ENCODE data around the gene CAV3. TPM values are rescaled to one million over a fixed set of nuclear protein-coding genes. Genes with fewer than 3 reads are reported as not detected.

The CAV3 gene
- total RNA-seq, 2 donors from 2014 or later, result not detected

GRCh38 chr3:8727605-8728512, 5.7 kb upstream of the CAV3 start:
- Mint-ChIP-seq H3K27ac (no peak overlapping the region), H3K4me3 (no peak overlapping the region), H3K9me3 (no peaks in the 10 kb centered on the region), H3K4me1 (no peaks in the 10 kb centered on the region), H3K36me3 (ENCODE audit: low read depth) (no peaks in the 10 kb centered on the region), H3K27me3 (peaks cover 18% of the 10 kb centered on the region)
- no peak for ATAC-seq (replicated peaks)

DNA sequence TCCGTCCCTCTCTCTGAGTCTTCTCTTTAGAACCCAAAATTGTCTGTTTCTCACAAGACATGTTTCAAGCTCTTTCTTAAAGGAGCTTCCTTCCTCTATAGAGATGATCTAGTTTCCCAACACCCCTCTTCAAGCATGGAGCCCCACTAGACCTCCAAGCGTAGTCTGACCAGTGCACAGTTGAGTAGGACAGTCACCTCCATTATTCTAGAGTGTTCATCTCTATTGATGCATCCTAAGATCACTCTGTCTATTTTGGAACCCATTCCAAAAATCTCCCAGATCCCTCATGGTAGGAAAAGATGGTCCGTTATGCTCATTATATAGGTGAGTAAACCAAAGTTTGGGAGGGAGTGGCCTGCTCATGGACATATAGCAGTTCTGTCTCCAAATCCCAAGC, 4.1 kb upstream of the CAV3 start:
- H3K27ac Mint-ChIP-seq, result no peak overlapping the region
- no peak for ATAC-seq (replicated peaks)
- no peaks in the 10 kb centered on the region for H3K9me3 Mint-ChIP-seq
- H3K4me3 Mint-ChIP-seq, result no peak overlapping the region
- H3K27me3 Mint-ChIP-seq, result peaks cover 18% of the 10 kb centered on the region
- no peaks in the 10 kb centered on the region for H3K36me3 Mint-ChIP-seq (ENCODE audit: low read depth)
- no peaks in the 10 kb centered on the region for H3K4me1 Mint-ChIP-seq

DNA sequence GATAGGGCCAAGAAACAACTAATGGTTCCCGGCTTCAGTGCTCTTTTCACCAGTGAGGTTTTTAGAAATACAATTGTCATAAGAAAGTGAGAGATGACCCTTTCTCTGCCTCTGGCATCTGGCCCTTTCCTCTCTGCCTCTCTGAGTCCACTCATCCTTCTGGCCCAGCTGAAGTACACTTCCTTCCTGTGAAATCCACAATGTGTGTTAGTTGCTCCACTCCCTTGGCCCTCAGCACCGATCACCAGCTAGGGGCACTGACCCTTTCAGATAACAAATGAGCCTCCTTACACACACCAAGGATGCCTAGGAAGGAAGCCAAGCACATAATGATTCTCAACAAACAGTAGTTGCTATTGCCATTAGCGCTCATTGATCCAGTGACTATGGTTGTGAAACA, 2.9 kb upstream of the CAV3 start:
- Mint-ChIP-seq H3K36me3 (ENCODE audit: low read depth) (no peaks in the 10 kb centered on the region), H3K4me1 (no peaks in the 10 kb centered on the region), H3K27ac (no peak overlapping the region), H3K9me3 (no peaks in the 10 kb centered on the region), H3K4me3 (no peak overlapping the region), H3K27me3 (peaks cover 18% of the 10 kb centered on the region)
- ATAC-seq (replicated peaks), result no peak

DNA sequence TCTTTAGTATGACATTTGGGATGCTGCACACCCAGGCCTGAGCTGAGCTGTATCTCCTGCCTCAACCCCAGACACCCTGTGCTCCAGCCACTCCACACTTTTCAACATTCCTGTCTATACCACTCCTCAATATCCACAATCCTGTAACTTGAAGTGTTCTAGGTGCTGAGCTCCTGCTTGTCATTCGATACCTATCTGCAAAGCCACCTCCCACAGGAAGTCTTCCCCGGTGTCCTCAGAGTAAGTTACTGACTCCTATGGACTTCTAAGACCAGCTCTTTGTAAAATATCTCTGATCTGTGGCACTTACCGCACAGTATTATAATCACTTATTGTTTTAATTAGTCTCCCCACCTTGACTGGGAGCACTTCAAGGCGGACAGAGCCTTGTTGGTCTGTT, 1.2 kb upstream of the CAV3 start:
- no peak overlapping the region for H3K4me3 Mint-ChIP-seq

GRCh38 chr3:8734137-8734878, 706 bp downstream of the CAV3 start:
- Mint-ChIP-seq H3K27me3 (peaks cover 17% of the 10 kb centered on the region), H3K27ac (no peak overlapping the region), H3K36me3 (ENCODE audit: low read depth) (no peaks in the 10 kb centered on the region), H3K9me3 (no peaks in the 10 kb centered on the region), H3K4me3 (no peak overlapping the region), H3K4me1 (no peaks in the 10 kb centered on the region)
- ATAC-seq (replicated peaks), result no peak

More for the DNA sequence above, 1.2 kb upstream of the CAV3 start:
- no peaks in the 10 kb centered on the region for H3K36me3 Mint-ChIP-seq (ENCODE audit: low read depth)
- H3K27me3 Mint-ChIP-seq, result peaks cover 18% of the 10 kb centered on the region
- H3K27ac Mint-ChIP-seq, result no peak overlapping the region
- no peak for ATAC-seq (replicated peaks)
- H3K4me1 Mint-ChIP-seq, result no peaks in the 10 kb centered on the region
- no peaks in the 10 kb centered on the region for H3K9me3 Mint-ChIP-seq

DNA sequence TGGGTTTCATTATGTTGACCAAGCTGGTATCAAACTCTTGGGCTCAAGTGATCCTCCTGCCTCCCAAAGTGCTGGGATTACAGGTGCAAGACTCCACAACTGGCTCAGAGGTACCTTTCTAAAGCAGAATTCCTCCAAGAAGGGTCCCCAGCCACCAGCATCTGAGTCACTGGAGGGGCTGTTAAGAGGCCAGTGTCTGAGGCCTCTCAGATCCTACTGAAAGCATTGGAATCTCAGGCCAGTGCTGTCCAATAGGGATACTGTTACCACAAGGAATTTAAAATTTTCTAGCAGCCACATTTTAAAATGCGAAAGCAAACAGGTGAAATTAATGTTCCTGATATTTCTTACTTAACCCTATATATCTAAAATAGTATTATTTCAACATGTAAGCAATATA, 1.3 kb downstream of the CAV3 start:
- Mint-ChIP-seq H3K27ac (no peak overlapping the region), H3K27me3 (peaks cover 15% of the 10 kb centered on the region), H3K4me3 (no peak overlapping the region), H3K9me3 (no peaks in the 10 kb centered on the region), H3K36me3 (ENCODE audit: low read depth) (no peaks in the 10 kb centered on the region), H3K4me1 (no peaks in the 10 kb centered on the region)
- ATAC-seq (replicated peaks), result no peak

GRCh38 chr3:8736436-8736835, 2.8 kb downstream of the CAV3 start:
- ATAC-seq (replicated peaks), result no peak
- H3K4me1 Mint-ChIP-seq, result no peaks in the 10 kb centered on the region
- H3K27me3 Mint-ChIP-seq, result peaks cover 13% of the 10 kb centered on the region
- H3K27ac Mint-ChIP-seq, result no peak overlapping the region
- H3K9me3 Mint-ChIP-seq, result no peaks in the 10 kb centered on the region
- H3K4me3 Mint-ChIP-seq, result no peak overlapping the region
- no peaks in the 10 kb centered on the region for H3K36me3 Mint-ChIP-seq (ENCODE audit: low read depth)

GRCh38 chr3:8737301-8737700, 3.7 kb downstream of the CAV3 start:
- no peak for ATAC-seq (replicated peaks)
- Mint-ChIP-seq H3K27ac (no peak overlapping the region), H3K27me3 (peaks cover 18% of the 10 kb centered on the region)

GRCh38 chr3:8737823-8738222, 4.2 kb downstream of the CAV3 start:
- no peak overlapping the region for H3K27ac Mint-ChIP-seq
- H3K4me1 Mint-ChIP-seq, result no peaks in the 10 kb centered on the region
- H3K36me3 Mint-ChIP-seq (ENCODE audit: low read depth), result no peaks in the 10 kb centered on the region
- no peak for ATAC-seq (replicated peaks)
- H3K27me3 Mint-ChIP-seq, result peaks cover 14% of the 10 kb centered on the region
- H3K9me3 Mint-ChIP-seq, result no peaks in the 10 kb centered on the region
- no peak overlapping the region for H3K4me3 Mint-ChIP-seq

More at GRCh38 chr3:8737301-8737700, 3.7 kb downstream of the CAV3 start:
- H3K4me1 Mint-ChIP-seq, result no peaks in the 10 kb centered on the region
- no peak overlapping the region for H3K4me3 Mint-ChIP-seq
- H3K36me3 Mint-ChIP-seq (ENCODE audit: low read depth), result no peaks in the 10 kb centered on the region
- no peaks in the 10 kb centered on the region for H3K9me3 Mint-ChIP-seq

- Mint-ChIP-seq H3K36me3 (ENCODE audit: low read depth) (no peaks in the 10 kb centered on the region), H3K9me3 (no peaks in the 10 kb centered on the region), H3K27me3 (peaks cover 14% of the 10 kb centered on the region), H3K27ac (no peak overlapping the region), H3K4me3 (no peak overlapping the region), H3K4me1 (no peaks in the 10 kb centered on the region)
- ATAC-seq (replicated peaks), result no peak
Observed at GRCh38 chr3:8738639-8739038, 5.0 kb downstream of the CAV3 start.

DNA sequence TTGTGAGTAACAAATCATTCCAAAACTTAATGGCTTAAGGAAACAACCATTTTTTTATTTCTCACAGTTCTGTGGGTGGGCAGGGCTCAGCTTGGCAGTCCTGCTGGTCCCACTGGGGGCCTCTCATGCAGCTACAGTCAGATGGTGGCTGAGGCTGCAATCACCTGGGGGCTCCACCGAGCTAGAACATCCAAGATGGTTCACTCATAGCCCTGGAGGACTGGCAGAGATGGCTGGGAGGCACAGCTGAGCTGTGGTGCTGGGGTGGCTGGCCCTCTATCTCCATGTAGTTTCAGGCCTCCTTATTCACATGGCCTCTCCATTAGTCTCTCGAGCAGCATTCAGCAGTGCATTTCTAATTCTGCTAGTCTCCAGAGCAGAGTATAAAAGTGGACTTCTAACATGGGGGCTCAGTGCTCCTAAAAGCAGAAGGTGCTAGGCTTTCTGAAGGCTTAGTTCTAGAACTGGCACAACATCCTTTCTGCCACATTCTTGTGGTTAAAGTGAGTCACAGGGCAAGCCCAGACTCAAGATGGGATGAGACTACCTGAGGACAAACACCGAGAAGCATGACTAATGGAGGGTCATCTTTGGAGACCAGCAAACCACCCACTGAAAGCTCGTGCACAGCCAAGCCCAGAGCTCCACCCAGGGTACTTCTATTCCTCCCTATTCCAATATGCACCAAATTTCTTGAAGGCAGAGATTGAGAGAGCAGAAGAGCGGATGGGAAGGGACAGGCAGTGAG, 6.3 kb downstream of the CAV3 start:
- no peaks in the 10 kb centered on the region for H3K9me3 Mint-ChIP-seq
- no peaks in the 10 kb centered on the region for H3K4me1 Mint-ChIP-seq
- ATAC-seq (replicated peaks), result peak; percentile 86
- no peaks in the 10 kb centered on the region for H3K36me3 Mint-ChIP-seq (ENCODE audit: low read depth)
- H3K27me3 Mint-ChIP-seq, result peaks cover 14% of the 10 kb centered on the region
- no peak overlapping the region for H3K27ac Mint-ChIP-seq
- H3K4me3 Mint-ChIP-seq, result no peak overlapping the region

DNA sequence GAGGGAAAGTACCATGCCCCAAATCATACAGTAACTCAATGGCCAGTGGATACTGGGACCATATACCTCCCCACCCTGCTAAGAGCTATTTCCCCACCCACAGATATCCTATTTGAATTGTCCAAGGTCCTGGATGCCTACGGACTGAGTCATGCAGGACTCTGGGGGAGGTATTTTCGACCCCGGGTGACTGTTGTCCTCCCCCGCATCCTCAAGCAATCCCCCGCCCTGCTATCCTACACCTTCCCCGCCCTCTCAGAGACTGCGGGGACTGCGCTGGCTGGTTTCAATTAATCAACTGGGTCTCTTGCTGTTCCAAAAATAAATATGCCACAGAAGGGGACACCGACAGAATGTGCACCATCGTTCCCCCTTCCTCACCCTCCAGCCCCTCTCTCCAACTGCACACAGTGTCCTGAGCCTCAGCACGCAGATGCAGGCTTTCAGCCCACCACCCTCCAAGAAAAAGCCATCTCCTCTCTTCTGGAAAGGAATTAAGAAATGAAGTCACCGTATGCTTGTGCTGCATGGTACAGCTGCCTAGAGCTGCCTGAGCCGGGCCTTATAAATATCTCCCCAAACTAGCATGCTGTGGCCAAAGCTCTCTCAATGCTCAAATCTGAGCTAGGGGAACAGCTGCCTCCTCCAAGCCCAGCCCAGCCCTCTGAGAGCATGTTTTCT, 8.1 kb downstream of the CAV3 start:
- Mint-ChIP-seq H3K27me3 (peaks cover 14% of the 10 kb centered on the region), H3K36me3 (ENCODE audit: low read depth) (no peaks in the 10 kb centered on the region)

DNA sequence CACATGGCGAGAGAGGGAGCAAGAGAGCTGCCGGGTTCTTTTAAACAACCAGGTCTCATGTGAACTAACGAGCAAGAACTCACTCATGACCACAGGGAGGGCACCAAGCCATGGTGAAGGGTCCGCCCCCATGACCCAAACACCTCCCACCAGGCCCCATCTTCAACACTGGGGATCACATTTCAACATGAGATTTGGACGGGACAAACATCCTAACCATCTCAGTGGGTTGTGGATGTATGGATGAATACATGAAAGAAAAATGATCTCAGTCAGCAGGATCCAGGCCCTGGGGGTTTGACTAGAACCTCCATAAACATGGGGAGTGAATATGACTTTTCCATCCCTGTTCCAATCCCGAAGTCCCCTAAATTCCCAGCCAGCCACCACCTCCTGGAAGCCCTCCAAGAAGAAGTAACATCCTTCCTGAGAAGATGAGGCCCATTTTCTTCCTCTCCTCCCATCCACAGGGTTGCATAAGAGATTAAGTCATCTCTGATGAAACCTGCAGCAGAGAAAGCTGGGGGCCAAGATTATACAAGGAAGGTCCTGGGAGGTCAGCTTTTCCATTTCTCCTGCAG, 9.5 kb downstream of the CAV3 start:
- Mint-ChIP-seq H3K36me3 (ENCODE audit: low read depth) (no peaks in the 10 kb centered on the region), H3K27ac (no peak overlapping the region), H3K4me1 (no peaks in the 10 kb centered on the region), H3K4me3 (no peak overlapping the region), H3K9me3 (no peaks in the 10 kb centered on the region), H3K27me3 (peaks cover 14% of the 10 kb centered on the region)
- no peak for ATAC-seq (replicated peaks)

More for the DNA sequence above, 8.1 kb downstream of the CAV3 start:
- no peak overlapping the region for H3K27ac Mint-ChIP-seq
- H3K4me1 Mint-ChIP-seq, result no peaks in the 10 kb centered on the region
- no peaks in the 10 kb centered on the region for H3K9me3 Mint-ChIP-seq
- ATAC-seq (replicated peaks), result no peak
- H3K4me3 Mint-ChIP-seq, result no peak overlapping the region

DNA sequence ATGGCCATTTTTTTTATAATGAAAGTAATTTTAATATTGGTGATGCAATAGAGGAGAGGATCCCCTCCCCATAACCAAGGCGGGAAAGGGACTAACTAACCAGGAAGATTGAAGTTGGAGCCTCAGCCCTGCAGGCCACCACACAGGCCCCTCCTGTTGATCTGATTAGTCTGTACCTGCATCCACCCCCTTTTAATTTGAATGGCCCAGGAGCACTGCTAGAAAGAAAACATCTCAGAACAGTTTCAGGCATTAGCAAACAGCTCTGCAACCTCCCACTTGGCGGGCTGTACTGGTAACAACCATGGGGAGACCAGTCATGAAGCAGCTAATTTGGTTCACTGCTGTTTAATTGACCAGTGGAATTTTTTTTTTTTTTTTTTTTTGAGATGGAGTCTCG, 10.3 kb downstream of the CAV3 start:
- no peak for ATAC-seq (replicated peaks)
- Mint-ChIP-seq H3K9me3 (no peaks in the 10 kb centered on the region), H3K4me1 (no peaks in the 10 kb centered on the region), H3K27me3 (peaks cover 10% of the 10 kb centered on the region), H3K4me3 (no peak overlapping the region), H3K27ac (no peak overlapping the region), H3K36me3 (ENCODE audit: low read depth) (no peaks in the 10 kb centered on the region)

All from activated T-helper 17 cell treated with anti-CD3 and anti-CD28 coated beads, Interleukin-2, amount 50 U/mL, for 72 hours (primary cell).